GM10266 (cell line): ENCODE data around the gene BATF.
A peak's percentile ranks its signal among the peaks of the same experiment; 100 is the strongest.

Experiments used
- DNase-seq: peaks from one replicate; pipeline ENCODE4 v3.0.0; 2012; ENCODE audit errors: extremely low spot score
- TF ChIP-seq, protein P1 (sequence below): IDR thresholded peaks from 2 replicates; pipeline ENCODE4 v1.5.1; 2012; ENCODE audit warnings: mild to moderate bottlenecking, low read depth; ENCODE audit not compliant: control insufficient read depth, insufficient read depth; ENCODE audit errors: missing control alignments

BATF gene

DNA sequence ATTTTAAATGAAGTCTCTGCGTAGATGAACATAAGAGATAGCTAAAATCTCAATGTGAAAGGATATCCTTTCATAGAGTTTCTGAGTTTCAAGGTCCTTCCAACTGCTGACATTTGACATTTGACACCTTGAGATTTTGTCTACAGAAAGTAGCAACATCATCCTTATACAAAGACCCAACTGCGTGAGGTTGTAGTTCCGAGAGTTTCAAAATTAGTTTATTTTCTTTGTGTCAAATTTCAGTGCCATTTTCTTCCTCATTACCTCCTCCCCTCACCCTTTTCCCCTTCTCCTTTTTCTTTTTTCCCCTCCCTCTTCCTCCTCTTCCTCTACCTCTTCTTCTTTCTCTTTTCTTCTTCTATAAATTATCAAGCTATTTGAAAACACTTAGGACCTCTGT is 26.9 kb upstream of the BATF start:
- TF ChIP-seq, protein P1, sequence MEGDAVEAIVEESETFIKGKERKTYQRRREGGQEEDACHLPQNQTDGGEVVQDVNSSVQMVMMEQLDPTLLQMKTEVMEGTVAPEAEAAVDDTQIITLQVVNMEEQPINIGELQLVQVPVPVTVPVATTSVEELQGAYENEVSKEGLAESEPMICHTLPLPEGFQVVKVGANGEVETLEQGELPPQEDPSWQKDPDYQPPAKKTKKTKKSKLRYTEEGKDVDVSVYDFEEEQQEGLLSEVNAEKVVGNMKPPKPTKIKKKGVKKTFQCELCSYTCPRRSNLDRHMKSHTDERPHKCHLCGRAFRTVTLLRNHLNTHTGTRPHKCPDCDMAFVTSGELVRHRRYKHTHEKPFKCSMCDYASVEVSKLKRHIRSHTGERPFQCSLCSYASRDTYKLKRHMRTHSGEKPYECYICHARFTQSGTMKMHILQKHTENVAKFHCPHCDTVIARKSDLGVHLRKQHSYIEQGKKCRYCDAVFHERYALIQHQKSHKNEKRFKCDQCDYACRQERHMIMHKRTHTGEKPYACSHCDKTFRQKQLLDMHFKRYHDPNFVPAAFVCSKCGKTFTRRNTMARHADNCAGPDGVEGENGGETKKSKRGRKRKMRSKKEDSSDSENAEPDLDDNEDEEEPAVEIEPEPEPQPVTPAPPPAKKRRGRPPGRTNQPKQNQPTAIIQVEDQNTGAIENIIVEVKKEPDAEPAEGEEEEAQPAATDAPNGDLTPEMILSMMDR = no peak
- DNase-seq = no peak

DNA sequence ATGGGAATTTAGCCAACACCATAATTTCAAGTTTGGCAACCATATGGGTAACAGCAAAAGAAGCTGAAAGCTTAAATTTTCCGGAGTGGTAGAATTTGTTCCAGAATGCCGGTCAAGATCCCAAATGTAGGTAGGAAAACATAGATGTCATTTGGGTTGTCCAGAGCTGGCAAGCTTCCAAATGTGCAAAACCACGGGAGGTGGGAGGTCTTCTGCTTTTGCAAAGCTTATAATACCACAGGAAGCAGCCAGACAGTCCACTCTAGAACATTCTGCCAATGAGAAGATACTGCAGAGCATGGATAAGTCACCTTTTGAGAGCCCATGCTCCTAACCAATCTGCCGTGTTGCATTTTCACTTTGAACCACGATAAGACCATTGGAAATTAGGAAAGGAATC is 26.4 kb upstream of the BATF start:
- TF ChIP-seq, protein P1 = no peak
- no peak for DNase-seq

DNA sequence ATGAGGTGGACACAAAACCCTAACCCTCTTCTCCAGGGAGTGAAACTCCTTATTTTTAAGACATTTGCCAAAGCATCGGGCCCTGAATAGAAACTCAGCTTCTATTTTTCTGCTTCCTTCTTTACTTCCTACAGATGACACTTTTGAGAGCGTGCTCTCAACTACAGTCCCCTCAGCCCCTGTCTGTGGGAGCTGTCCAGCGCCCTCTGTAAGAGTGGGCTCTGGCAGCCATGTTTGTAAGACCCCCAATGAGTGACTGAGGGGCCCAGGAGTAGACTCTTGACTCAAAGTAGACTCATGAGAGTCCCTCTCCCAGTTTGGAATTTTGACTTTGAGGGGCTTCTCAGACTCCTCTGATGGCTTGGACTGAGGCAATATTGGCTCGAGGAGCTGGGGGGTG is 25.5 kb upstream of the BATF start:
- DNase-seq = no peak
- TF ChIP-seq, protein P1 = no peak

DNA sequence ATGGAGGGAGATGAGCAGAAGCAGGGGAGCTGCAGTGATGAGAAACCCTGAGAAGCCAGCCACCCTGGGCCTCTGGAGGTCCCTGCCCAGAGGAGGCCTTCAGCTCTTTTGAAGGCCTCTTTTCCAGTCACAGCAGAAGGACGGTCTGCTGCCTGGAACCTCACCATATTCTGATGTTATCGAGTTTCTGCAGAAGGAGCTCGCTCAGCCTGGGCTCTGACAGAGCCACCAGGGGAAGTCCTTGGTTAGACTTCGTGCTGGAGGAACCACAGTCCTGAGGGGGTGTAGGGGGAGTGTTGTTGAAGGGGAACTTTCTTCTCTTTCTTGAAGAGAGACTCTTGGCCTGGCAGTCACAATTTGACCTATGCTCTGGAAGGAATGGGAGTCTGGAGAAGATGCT is 25.1 kb upstream of the BATF start:
- peak; percentile 63 for DNase-seq
- TF ChIP-seq, protein P1 = peak; percentile 5

DNA sequence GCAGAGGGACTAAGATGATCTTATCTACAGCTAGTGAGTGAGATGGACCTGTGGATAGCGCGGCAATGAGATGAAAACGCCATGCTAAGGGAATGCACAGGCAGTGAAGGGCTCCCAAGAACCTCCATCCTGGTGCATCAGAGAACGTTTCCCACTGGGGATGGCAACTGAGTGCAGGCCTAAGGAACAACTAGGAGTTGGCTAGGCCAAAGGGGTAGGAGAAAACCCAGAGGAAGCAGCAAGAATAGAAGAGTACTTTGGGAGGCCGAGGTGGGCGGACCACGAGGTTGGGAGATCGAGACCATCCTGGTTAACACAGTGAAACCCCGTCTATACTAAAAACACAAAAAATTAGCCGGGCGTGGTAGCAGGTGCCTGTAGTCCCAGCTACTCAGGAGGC is 24.6 kb upstream of the BATF start:
- TF ChIP-seq, protein P1 = no peak

DNA sequence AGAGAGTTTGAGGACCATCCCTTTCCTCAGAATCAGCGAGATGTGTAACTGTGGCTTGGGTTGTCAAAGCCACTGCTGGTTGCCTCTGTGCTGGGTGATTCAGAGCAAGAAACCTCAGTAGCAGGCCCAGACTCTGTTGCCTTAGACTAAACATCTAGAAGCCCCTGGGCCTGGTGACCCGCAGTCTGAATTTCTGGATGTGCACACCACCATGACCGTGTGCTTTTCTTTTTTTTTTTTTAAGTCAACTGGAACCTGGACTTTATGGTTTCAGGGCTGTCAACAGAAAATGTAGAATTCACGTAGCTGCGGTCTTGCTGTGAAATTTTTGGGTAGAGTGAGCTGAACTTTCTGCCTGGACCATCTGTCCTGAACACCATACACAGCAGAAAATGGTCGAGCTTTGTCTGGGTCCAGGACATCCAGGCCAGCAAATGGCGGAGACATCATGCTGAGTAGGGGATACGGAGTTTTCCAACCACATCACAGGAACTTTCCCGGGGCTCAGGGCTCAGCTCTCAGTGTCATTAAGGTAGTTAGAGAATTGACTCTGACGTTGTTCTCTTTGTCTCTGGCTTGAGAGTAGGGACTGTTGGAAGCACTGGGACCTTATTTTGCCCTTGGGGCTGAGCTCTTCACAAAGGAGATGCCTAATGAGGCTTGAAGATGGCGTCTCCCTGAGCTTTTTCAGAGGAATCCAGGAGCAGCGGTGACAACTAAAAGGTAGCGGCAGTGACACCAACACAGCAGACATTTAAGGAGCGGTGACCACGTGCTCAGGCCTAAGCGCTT is 23.0 kb upstream of the BATF start:
- TF ChIP-seq, protein P1 = no peak
- DNase-seq = peak; percentile 54

More for the DNA sequence above, 24.6 kb upstream of the BATF start:
- DNase-seq = no peak

DNA sequence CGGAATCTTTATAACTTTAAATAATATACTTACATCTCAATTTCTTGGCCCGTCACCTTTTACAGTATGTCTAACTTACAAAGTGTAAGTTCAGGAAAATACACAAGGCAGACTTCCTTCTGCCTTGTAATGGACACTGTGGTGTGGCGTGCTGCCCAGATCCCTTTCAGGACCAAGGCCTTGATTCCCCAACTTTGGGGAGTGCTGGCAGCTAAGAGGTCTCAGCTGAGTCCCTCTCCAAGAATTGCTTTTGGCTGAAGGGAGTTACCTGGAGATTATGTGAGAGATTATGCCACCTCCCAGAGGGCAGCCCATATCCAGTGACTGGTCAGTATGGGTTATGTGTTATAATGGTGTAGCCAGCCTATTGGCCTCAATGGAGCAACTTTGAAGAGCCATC is 21.2 kb upstream of the BATF start:
- no peak for DNase-seq
- TF ChIP-seq, protein P1 = no peak
